GM19023 (cell line): Measurements from ENCODE around the gene TMOD1.
A peak's percentile ranks its signal among the peaks of the same experiment; 100 is the strongest.
"Not testable (repeated sequence)": the region's sequence is repeated elsewhere in the genome, so short reads cannot be mapped to it uniquely, and the experiment has no call there.

Source experiments
- ATAC-seq: cut with Tn5 transposase; IDR thresholded peaks from one replicate; pipeline ENCODE4 v1.9.1; 2021; ENCODE audit warnings: mild to moderate bottlenecking, moderate library complexity; ENCODE audit not compliant: unreplicated experiment

Gene TMOD1

GRCh38 chr9:97501177-97501971, at the start of gene TMOD1:
Gene TMOD1, plus strand, starts transcription at chr9:97501666. Its CDS starts 22,523 bp downstream, at chr9:97524189.
- peak; percentile 56 for ATAC-seq

- not testable (repeated sequence) for ATAC-seq
Observed at GRCh38 chr9:97453573-97453972, 47.9 kb upstream of the TMOD1 start.

GRCh38 chr9:97456841-97457240, 44.6 kb upstream of the TMOD1 start:
- ATAC-seq = not testable (repeated sequence)

GRCh38 chr9:97459326-97459725, 42.1 kb upstream of the TMOD1 start:
- no peak for ATAC-seq

- ATAC-seq = no peak
Observed at GRCh38 chr9:97462159-97462558, 39.3 kb upstream of the TMOD1 start.

GRCh38 chr9:97462914-97463313, 38.6 kb upstream of the TMOD1 start:
- no peak for ATAC-seq

GRCh38 chr9:97468658-97469448, 32.6 kb upstream of the TMOD1 start:
- peak; percentile 83 for ATAC-seq

- ATAC-seq = no peak
Observed at GRCh38 chr9:97470076-97470475, 31.4 kb upstream of the TMOD1 start.

GRCh38 chr9:97473717-97474116, 27.7 kb upstream of the TMOD1 start:
- no peak for ATAC-seq

- no peak for ATAC-seq
Observed at GRCh38 chr9:97474372-97474925, 27.0 kb upstream of the TMOD1 start.

GRCh38 chr9:97475059-97475458, 26.4 kb upstream of the TMOD1 start:
- no peak for ATAC-seq

GRCh38 chr9:97478301-97478981, 23.0 kb upstream of the TMOD1 start:
- ATAC-seq = no peak

- no peak for ATAC-seq
Observed at GRCh38 chr9:97479496-97480159, 21.8 kb upstream of the TMOD1 start.

- ATAC-seq = no peak
Observed at GRCh38 chr9:97480174-97480573, 21.3 kb upstream of the TMOD1 start.

GRCh38 chr9:97480749-97481148, 20.7 kb upstream of the TMOD1 start:
- no peak for ATAC-seq

GRCh38 chr9:97484134-97484533, 17.3 kb upstream of the TMOD1 start:
- no peak for ATAC-seq

- no peak for ATAC-seq
Observed at GRCh38 chr9:97487107-97487506, 14.4 kb upstream of the TMOD1 start.

- no peak for ATAC-seq
Observed at GRCh38 chr9:97487861-97488260, 13.6 kb upstream of the TMOD1 start.

- ATAC-seq = no peak
Observed at GRCh38 chr9:97491216-97491999, 10.1 kb upstream of the TMOD1 start.
